HEK293 (cell line): ENCODE measurements around the gene NUDT11.

Experiments
- CTCF ChIA-PET: fragments of 350-600 bp; formaldehyde crosslinking; extraction: SDS; loops from one replicate; lab custom pipeline; 2021; ENCODE audit warnings: antibody characterized with exemption; lab: Yijun Ruan, JAX
- POLR2A ChIA-PET: fragments of 300-600 bp; formaldehyde crosslinking; extraction: SDS; loops from one replicate; lab custom pipeline; 2020; ENCODE audit warnings: antibody characterized with exemption, inconsistent platforms; lab: Yijun Ruan, JAX
- H3K27ac ChIP-seq: fragments of 200-500 bp; sonication (Bioruptor generic); 2 replicates; pipeline ENCODE4 v1.5.1; 2014; ENCODE audit warnings: low read depth, low read length, control low read depth, inconsistent platforms; ENCODE audit errors: extremely low read depth
- H3K36me3 ChIP-seq, 2 experiments: fragments of 200-500 bp in 1 of 2; sonication (Bioruptor generic) in 1 of 2; 1 replicate in 1 of 2; 2 replicates in 1 of 2; pipeline ENCODE4 v1.5.1; 2014 to 2017; ENCODE audit warnings: inconsistent platforms in 2 of 2, low read length in 2 of 2; ENCODE audit not compliant: control insufficient read depth in 2 of 2, insufficient read depth in 1 of 2
- H3K4me1 ChIP-seq: fragments of 200-500 bp; sonication (Bioruptor generic); 2 replicates; pipeline ENCODE4 v1.5.1; 2014; ENCODE audit warnings: mild to moderate bottlenecking, low read length, inconsistent platforms; ENCODE audit not compliant: control insufficient read depth, insufficient read depth
- H3K4me3 ChIP-seq: 2 replicates; pipeline ENCODE4 v1.5.1; 2011; ENCODE audit warnings: low read depth, mild to moderate bottlenecking, control low read depth, low read length, moderate library complexity
- H3K9me3 ChIP-seq: fragments of 200-500 bp; sonication (Bioruptor generic); 2 replicates; pipeline ENCODE4 v1.5.1; 2014; ENCODE audit warnings: low read depth, low read length, inconsistent platforms; ENCODE audit not compliant: control insufficient read depth, insufficient read depth
- MZF1 ChIP-seq: fragments of 450-650 bp; formaldehyde crosslinking; IDR thresholded peaks from 2 replicates; pipeline ENCODE4 v1.5.1; 2017; ENCODE audit warnings: missing biosample characterization, missing genetic modification characterization, borderline replicate concordance
- TRIM28 ChIP-seq: IDR thresholded peaks from 2 replicates; pipeline ENCODE4 v1.6.1; 2011; ENCODE audit warnings: low read length, control low read depth, borderline replicate concordance
- WT1 ChIP-seq: fragments of 450-650 bp; formaldehyde crosslinking; IDR thresholded peaks from 2 replicates; pipeline ENCODE4 v1.5.1; 2016; ENCODE audit warnings: missing biosample characterization, missing genetic modification characterization
- ZBTB20 ChIP-seq: fragments of 450-650 bp; formaldehyde crosslinking; IDR thresholded peaks from 2 replicates; pipeline ENCODE4 v1.5.1; 2016; ENCODE audit warnings: missing biosample characterization, missing genetic modification characterization
- ZNF239 ChIP-seq: fragments of 450-650 bp; formaldehyde crosslinking; IDR thresholded peaks from 2 replicates; pipeline ENCODE4 v1.5.1; 2016; ENCODE audit warnings: missing biosample characterization, missing genetic modification characterization
- ZNF521 ChIP-seq: fragments of 450-650 bp; formaldehyde crosslinking; IDR thresholded peaks from 2 replicates; pipeline ENCODE4 v1.5.1; 2017; ENCODE audit warnings: missing biosample characterization, mild to moderate bottlenecking, missing genetic modification characterization
- ZNF529 ChIP-seq: fragments of 450-650 bp; formaldehyde crosslinking; IDR thresholded peaks from 2 replicates; pipeline ENCODE4 v1.5.1; 2017; ENCODE audit warnings: missing genetic modification characterization, missing biosample characterization; ENCODE audit not compliant: insufficient replicate concordance
- ZNF654 ChIP-seq: fragments of 450-650 bp; formaldehyde crosslinking; IDR thresholded peaks from 2 replicates; pipeline ENCODE4 v1.5.1; 2016; ENCODE audit warnings: low read depth, missing biosample characterization, missing genetic modification characterization
- ZNF670 ChIP-seq: fragments of 450-650 bp; formaldehyde crosslinking; IDR thresholded peaks from 2 replicates; pipeline ENCODE4 v1.5.1; 2016; ENCODE audit warnings: missing biosample characterization, missing genetic modification characterization, low read depth
- TF ChIP-seq, protein P1 (sequence below): fragments of 450-650 bp; formaldehyde crosslinking; IDR thresholded peaks from 2 replicates; pipeline ENCODE4 v1.5.1; 2016; ENCODE audit warnings: missing biosample characterization, missing genetic modification characterization, borderline replicate concordance
- TF ChIP-seq, protein P2 (sequence below): fragments of 450-650 bp; formaldehyde crosslinking; IDR thresholded peaks from 2 replicates; pipeline ENCODE4 v1.5.1; 2016; ENCODE audit warnings: missing biosample characterization, missing genetic modification characterization, low read depth
- TF ChIP-seq, protein P3 (sequence below): fragments of 450-650 bp; formaldehyde crosslinking; IDR thresholded peaks from 2 replicates; pipeline ENCODE4 v1.5.1; 2016; ENCODE audit warnings: missing biosample characterization, missing genetic modification characterization
- TF ChIP-seq, protein P4 (sequence below): fragments of 450-650 bp; formaldehyde crosslinking; IDR thresholded peaks from 2 replicates; pipeline ENCODE4 v1.5.1; 2017; ENCODE audit warnings: missing biosample characterization, missing genetic modification characterization
- TF ChIP-seq, protein P5 (sequence below): fragments of 450-650 bp; formaldehyde crosslinking; IDR thresholded peaks from 2 replicates; pipeline ENCODE4 v1.5.1; 2016; ENCODE audit warnings: missing biosample characterization, missing genetic modification characterization
- TF ChIP-seq, protein P6 (sequence below): fragments of 450-650 bp; IDR thresholded peaks from 2 replicates; pipeline ENCODE4 v1.5.1; 2018; ENCODE audit warnings: missing biosample characterization, missing genetic modification characterization

The NUDT11 gene

DNA sequence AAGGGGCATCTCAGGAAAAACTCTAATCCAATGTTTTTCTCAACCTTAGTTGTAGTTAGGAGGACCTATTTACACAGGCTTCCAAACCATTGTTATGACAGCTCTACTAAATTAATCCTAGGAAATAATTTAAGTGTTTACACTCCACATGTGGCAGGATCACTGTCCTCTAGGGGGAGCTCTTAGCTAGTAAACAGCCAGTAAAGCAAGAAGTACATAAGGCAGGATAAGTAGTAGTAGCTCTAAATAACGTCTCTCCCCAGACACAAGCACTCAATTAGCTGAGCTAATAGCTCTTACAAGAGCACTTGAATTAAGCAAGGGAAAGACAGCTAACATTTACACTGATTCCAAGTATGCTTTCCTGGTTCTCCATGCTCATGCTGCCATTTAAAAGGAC, 37.3 kb downstream of the NUDT11 start:
- ChIA-PET POLR2A (no interaction called here), CTCF (interaction anchor here (0.7 to 4.1 kb wide), 22 partner anchors 9 to 768 kb away, joined by 3 to 32 read pairs (median 4); no protein-coding TSS in a partner anchor)
- Histone ChIP-seq H3K4me1 (no peaks in the 10 kb centered on the region), H3K36me3 (no peaks in the 10 kb centered on the region), H3K27ac (no peak overlapping the region), H3K9me3 (no peaks in the 10 kb centered on the region), H3K4me3 (no peak overlapping the region)
- peak; percentile 14; the same call in 1 of the 2 replicates for TF ChIP-seq ZNF654 (tag by site-specific recombination)
- TF ChIP-seq, protein P1, sequence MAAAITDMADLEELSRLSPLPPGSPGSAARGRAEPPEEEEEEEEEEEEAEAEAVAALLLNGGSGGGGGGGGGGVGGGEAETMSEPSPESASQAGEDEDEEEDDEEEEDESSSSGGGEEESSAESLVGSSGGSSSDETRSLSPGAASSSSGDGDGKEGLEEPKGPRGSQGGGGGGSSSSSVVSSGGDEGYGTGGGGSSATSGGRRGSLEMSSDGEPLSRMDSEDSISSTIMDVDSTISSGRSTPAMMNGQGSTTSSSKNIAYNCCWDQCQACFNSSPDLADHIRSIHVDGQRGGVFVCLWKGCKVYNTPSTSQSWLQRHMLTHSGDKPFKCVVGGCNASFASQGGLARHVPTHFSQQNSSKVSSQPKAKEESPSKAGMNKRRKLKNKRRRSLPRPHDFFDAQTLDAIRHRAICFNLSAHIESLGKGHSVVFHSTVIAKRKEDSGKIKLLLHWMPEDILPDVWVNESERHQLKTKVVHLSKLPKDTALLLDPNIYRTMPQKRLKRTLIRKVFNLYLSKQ (tag by site-specific recombination) = no peak

DNA sequence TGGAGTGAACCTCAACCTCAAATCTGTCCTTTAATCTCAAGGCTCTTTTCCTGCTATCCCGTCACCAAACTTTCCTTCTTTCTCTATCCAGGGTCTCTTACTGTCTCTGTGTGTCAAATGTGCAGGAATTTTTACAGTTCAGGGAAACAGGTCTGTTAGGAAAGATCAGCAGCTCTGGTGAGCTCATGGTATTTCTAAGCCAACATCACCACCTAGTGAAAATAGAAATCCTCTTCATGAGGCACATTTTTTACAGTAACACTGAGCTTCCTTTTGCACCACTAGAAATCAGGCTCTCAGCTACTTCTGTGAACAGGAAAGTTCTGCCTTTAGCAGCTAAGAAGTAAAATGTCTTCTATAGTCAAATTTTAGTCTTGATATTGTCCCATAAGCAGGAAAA, 39.6 kb downstream of the NUDT11 start:
- ChIA-PET CTCF (interaction anchor here (0.6 to 1.9 kb wide), 8 partner anchors 13 to 485 kb away, joined by 3 to 14 read pairs (median 4); no protein-coding TSS in a partner anchor), POLR2A (no interaction called here)
- no peak overlapping the region for H3K27ac ChIP-seq
- H3K4me1 ChIP-seq = no peaks in the 10 kb centered on the region
- H3K4me3 ChIP-seq = no peak overlapping the region
- no peaks in the 10 kb centered on the region for H3K9me3 ChIP-seq
- H3K36me3 ChIP-seq = no peaks in the 10 kb centered on the region
- TF ChIP-seq, protein P2, sequence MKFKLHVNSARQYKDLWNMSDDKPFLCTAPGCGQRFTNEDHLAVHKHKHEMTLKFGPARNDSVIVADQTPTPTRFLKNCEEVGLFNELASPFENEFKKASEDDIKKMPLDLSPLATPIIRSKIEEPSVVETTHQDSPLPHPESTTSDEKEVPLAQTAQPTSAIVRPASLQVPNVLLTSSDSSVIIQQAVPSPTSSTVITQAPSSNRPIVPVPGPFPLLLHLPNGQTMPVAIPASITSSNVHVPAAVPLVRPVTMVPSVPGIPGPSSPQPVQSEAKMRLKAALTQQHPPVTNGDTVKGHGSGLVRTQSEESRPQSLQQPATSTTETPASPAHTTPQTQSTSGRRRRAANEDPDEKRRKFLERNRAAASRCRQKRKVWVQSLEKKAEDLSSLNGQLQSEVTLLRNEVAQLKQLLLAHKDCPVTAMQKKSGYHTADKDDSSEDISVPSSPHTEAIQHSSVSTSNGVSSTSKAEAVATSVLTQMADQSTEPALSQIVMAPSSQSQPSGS (tag by site-specific recombination) = no peak
- TF ChIP-seq, protein P3, sequence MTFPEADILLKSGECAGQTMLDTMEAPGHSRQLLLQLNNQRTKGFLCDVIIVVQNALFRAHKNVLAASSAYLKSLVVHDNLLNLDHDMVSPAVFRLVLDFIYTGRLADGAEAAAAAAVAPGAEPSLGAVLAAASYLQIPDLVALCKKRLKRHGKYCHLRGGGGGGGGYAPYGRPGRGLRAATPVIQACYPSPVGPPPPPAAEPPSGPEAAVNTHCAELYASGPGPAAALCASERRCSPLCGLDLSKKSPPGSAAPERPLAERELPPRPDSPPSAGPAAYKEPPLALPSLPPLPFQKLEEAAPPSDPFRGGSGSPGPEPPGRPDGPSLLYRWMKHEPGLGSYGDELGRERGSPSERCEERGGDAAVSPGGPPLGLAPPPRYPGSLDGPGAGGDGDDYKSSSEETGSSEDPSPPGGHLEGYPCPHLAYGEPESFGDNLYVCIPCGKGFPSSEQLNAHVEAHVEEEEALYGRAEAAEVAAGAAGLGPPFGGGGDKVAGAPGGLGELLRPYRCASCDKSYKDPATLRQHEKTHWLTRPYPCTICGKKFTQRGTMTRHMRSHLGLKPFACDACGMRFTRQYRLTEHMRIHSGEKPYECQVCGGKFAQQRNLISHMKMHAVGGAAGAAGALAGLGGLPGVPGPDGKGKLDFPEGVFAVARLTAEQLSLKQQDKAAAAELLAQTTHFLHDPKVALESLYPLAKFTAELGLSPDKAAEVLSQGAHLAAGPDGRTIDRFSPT = no peak
- TF ChIP-seq, protein P4, sequence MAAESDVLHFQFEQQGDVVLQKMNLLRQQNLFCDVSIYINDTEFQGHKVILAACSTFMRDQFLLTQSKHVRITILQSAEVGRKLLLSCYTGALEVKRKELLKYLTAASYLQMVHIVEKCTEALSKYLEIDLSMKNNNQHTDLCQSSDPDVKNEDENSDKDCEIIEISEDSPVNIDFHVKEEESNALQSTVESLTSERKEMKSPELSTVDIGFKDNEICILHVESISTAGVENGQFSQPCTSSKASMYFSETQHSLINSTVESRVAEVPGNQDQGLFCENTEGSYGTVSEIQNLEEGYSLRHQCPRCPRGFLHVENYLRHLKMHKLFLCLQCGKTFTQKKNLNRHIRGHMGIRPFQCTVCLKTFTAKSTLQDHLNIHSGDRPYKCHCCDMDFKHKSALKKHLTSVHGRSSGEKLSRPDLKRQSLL (tag by site-specific recombination) = no peak
- no peak for TF ChIP-seq MZF1 (tag by site-specific recombination)
- no peak for TF ChIP-seq WT1
- no peak for TF ChIP-seq TRIM28
- TF ChIP-seq, protein P5, sequence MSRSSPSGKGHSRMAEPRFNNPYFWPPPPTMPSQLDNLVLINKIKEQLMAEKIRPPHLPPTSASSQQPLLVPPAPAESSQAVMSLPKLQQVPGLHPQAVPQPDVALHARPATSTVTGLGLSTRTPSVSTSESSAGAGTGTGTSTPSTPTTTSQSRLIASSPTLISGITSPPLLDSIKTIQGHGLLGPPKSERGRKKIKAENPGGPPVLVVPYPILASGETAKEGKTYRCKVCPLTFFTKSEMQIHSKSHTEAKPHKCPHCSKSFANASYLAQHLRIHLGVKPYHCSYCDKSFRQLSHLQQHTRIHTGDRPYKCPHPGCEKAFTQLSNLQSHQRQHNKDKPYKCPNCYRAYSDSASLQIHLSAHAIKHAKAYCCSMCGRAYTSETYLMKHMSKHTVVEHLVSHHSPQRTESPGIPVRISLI = no peak
- peak; percentile 32 for TF ChIP-seq ZNF654 (tag by site-specific recombination)

DNA sequence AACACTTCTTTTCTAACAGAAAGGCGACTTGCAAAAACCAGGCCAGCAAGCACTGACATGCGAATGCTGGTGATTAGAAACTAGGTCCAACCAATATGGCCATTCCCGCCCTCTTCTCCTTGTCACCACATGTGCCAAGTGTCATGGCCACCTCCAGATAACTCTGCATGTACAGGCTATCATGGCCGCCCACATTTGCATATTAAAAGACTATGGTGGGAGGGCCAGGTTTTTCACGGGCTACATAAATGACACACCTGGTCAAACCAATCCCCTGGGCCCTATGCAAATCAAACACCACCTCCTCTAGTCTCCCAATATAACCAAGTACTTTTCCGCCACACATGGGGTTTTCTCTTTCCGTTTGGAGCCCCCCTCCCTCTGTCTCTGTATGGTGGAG, 40.1 kb downstream of the NUDT11 start:
- no peak for TF ChIP-seq ZNF239
- no peak for TF ChIP-seq ZNF521 (tag by site-specific recombination)
- no peak for TF ChIP-seq ZNF670
- no peak for TF ChIP-seq ZNF529 (tag by site-specific recombination)
- TF ChIP-seq, protein P6, sequence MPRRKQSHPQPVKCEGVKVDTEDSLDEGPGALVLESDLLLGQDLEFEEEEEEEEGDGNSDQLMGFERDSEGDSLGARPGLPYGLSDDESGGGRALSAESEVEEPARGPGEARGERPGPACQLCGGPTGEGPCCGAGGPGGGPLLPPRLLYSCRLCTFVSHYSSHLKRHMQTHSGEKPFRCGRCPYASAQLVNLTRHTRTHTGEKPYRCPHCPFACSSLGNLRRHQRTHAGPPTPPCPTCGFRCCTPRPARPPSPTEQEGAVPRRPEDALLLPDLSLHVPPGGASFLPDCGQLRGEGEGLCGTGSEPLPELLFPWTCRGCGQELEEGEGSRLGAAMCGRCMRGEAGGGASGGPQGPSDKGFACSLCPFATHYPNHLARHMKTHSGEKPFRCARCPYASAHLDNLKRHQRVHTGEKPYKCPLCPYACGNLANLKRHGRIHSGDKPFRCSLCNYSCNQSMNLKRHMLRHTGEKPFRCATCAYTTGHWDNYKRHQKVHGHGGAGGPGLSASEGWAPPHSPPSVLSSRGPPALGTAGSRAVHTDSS (tag by site-specific recombination) = no peak
- TF ChIP-seq ZBTB20 = no peak
- no peak for TF ChIP-seq ZNF654 (tag by site-specific recombination)
- POLR2A ChIA-PET = no interaction called here
- H3K4me3 ChIP-seq = no peak overlapping the region
- no peaks in the 10 kb centered on the region for H3K4me1 ChIP-seq
- no peak overlapping the region for H3K27ac ChIP-seq
- CTCF ChIA-PET = interaction anchor here (0.6 to 1.9 kb wide), 6 partner anchors 115 to 531 kb away, joined by 3 to 14 read pairs (median 4); no protein-coding TSS in a partner anchor
- H3K36me3 ChIP-seq = no peaks in the 10 kb centered on the region
- H3K9me3 ChIP-seq = no peaks in the 10 kb centered on the region
